ENCODE measurements around the gene PDE4B. TPM values are rescaled to one million over a fixed set of nuclear protein-coding genes. Genes with fewer than 3 reads are reported as not detected.

The PDE4B gene
- total RNA-seq, 1 donor from 2014 or later, result 10.6 TPM

DNA sequence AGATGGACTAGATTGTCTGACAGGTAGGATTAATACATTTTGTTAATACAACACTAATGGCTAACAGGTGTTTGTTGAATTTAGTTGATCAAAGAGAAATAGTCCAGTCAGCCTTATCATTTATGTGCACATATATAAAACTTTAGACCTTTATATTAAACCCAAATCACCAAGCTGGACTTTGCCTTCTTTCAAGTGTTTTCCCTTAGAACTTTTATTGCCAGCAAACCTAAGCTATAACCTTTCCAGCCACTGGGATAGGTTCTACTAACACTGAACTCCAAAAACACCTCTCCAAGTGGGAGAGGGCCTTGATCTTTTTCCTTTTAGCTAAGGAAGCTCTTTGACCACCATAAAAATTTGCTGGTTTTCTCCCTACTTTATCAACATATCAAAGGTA lies 345.9 kb downstream of the PDE4B start:
- DNase-seq (no peak), ATAC-seq (ENCODE audit: poor library complexity) (no peak)
- intact Hi-C loops (cut with DNase I), result no loop called here

DNA sequence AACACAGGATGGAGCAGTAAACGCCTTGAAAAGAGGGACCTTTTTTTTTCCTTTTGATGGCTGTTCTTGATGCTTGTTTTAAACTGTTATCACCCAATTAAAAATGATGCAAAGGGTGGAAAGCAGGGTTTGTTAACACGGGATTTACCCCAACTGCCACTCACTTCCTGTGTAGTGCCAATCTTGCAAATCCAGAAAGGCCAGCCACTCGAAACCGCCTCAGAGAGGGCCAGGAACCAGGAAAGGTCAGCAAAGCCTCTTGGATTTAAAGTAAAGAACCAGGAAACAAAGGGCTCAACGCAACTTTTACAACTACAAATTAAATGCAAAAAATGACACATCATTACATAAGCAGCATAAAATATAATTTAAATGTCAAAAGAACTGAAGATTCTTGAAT lies 347.4 kb downstream of the PDE4B start:
- intact Hi-C loops (cut with DNase I), result no loop called here
- DNase-seq (no peak), ATAC-seq (ENCODE audit: poor library complexity) (no peak)

DNA sequence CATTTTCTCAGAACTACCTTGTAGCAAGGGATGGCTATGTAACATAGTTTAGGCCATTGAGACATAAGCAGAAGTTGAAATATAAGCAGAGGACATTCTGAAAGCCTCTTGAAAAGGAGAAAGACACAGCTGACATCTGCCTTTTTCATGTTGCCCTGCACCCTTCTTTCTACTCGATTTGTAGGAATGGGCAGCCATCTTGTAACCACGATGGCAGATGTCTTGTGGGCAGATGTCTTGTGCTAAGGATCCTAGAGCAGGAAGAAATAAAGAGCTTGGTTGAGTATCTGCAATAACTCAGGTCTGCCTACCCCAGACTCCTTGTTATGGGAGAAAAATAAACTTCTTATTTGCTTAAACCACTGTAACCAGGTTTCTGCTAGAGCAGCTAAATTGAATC lies 351.0 kb downstream of the PDE4B start:
- DNase-seq (no peak), ATAC-seq (ENCODE audit: poor library complexity) (no peak)
- intact Hi-C loops (cut with DNase I), result no loop called here

DNA sequence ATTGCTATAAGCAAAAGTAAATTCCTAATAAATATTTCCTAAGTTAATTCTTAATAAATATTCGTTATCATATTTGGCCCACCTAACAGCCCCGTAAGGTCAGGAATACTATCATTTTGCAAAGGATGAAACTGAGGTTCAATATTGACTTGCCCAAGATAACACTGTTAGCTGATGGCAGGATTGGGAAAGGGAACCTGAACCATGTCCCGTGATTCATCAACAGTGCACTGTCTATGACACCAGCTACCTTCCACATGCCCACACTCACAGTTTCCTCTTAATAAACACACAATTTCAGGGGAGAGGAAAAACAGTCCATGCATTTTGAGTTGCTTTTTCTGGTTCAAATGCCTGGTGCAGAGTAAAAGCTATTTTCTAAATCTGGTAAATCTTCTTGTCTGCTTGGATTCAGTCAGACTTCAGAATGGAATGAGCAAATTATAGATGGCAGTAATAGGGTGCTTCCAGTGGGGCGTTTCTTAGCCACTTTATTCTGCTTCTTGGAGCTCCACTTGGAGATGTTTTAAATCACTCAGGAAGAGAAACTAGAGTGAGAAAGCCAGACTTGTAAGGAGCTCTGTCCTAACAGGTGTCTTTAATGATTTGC lies 354.6 kb downstream of the PDE4B start:
- DNase-seq, result no peak
- ATAC-seq (ENCODE audit: poor library complexity), result no peak
- intact Hi-C loops (cut with DNase I), result no loop called here

DNA sequence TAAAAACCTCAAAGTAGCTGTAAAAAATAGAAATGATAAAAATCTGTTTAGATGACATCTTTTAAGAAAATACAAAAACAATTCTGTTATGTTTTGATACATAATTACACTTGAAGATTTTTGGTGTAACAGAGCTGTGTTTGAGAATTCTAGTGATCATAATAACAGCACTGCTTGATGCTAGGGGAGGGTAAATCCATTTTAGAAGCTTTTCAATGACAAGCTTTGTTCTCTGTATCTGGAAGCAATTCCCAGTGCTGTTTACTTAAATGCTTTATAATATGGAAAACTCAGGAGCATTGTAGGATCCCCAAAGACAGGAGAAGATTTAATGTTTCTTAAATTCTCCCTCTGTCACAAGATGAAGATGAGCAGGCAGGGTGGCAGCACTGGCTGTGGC lies 359.3 kb downstream of the PDE4B start:
- ATAC-seq (ENCODE audit: poor library complexity) (no peak), DNase-seq (no peak)
- intact Hi-C loops (cut with DNase I), result no loop called here

DNA sequence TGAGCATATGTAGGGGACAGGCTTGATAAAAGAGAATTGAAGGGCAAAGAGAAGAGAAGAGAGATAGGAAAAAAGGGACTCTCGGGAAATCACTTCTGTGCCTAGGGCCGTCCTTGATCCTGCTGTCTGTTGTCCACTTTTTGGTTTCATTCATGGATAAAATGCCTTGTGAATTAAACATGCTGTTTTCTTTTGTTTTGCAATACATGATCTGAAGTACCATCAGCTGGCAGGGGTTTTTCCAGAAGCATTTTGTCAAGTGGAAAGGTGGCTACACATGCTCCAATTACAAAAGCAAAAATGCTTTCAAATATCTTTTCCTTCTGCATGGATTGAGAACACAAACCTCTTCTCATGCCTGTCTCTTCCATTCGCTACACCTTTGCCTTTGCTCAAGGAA lies 361.7 kb downstream of the PDE4B start:
- intact Hi-C loops (cut with DNase I), result no loop called here
- DNase-seq (no peak), ATAC-seq (ENCODE audit: poor library complexity) (no peak)

DNA sequence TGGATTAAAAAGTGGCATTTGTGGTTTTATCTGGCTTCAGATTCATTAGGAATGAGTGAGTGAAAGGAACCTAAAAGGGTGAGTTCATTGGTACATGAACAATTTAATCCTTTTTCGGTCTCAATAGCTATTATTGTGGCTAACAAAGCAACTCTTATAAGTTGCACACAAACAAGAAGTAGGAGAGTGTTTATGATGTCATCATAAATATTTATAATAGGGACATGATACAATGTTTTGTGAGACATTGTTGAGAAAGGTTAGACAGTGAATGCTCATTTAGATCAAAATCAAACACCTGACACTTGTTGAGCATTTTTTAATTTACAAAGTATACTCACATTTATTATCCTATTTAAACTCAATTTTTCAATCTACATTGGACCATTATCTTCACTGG lies 363.4 kb downstream of the PDE4B start:
- DNase-seq (no peak), ATAC-seq (ENCODE audit: poor library complexity) (no peak)
- intact Hi-C loops (cut with DNase I), result no loop called here

DNA sequence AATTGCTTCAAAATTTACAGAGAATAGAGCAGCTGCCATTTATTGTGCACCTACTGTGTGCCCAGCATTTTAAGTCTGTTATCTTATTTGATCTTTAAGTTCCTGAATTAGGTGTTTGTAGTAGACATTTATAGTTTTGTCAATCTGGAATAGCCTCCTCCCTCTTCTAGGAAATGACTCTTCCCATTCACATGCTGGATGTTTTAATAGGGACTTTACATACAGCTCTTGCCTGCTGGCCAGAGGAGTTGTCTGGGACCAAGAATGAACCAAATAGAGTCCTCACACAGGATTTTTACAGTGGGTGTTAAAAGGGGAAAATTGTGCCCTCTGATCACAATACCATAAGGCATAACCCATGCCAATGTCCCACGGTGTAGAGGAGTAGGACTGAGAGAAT lies 367.1 kb downstream of the PDE4B start:
- intact Hi-C loops (cut with DNase I), result no loop called here
- DNase-seq (no peak), ATAC-seq (ENCODE audit: poor library complexity) (no peak)

DNA sequence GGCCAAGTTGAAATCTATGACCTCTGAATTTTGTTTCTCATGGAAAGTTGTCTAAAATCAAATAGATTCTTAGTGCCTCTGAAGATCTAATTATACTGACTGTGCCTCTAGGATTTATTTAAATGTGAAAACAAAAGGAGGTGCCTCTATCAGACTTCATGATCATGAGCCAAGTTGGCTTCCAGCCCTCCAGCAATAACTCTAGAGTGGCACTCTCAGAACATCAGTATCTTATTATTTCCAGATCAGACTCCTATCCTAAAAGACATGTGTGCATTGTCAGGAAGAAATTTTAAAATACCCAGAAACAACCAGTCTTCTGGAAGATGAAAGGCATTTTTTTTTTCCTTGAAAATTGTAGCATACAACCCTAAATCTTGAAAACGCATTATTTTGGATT lies 368.0 kb downstream of the PDE4B start:
- intact Hi-C loops (cut with DNase I), result no loop called here
- ATAC-seq (ENCODE audit: poor library complexity), result no peak
- DNase-seq, result no peak

DNA sequence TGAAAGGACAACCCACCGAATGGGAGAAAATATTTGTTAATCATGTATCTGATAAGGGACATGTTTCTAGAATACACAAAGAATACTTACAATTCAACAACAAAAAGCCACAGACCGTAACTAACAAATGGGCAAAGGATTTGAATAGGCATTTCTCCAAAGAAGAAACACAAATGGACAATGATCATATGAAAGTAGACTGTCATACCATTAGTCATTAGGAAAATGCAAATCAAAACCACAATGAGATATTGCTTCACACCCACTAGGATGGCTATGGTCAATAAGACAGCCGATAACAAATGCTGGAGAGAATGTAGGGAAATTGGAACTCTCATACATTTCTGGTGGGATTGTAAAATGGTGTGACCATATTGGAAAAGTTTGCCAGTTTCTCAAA lies 374.1 kb downstream of the PDE4B start:
- intact Hi-C loops (cut with DNase I), result no loop called here
- DNase-seq (no peak), ATAC-seq (ENCODE audit: poor library complexity) (no peak)

DNA sequence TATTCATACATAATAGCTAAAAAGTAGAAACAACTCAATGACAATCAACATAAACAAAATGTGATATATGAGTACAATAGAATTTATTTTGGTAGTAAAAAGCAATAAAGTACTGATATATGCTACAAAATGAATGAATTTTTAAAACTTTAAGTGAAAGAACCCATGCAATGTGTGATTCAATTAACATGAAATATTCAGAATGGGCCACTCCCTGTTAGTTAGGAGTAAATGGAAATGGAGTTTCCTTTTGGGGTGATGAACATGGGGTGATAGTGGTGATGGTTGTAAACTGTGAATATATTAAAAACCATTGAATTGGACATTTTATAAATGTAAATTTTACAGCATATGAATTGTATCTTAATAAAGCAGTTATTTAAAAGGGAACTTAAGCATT lies 374.6 kb downstream of the PDE4B start:
- no peak for ATAC-seq (ENCODE audit: poor library complexity)
- DNase-seq, result no peak
- intact Hi-C loops (cut with DNase I), result no loop called here

DNA sequence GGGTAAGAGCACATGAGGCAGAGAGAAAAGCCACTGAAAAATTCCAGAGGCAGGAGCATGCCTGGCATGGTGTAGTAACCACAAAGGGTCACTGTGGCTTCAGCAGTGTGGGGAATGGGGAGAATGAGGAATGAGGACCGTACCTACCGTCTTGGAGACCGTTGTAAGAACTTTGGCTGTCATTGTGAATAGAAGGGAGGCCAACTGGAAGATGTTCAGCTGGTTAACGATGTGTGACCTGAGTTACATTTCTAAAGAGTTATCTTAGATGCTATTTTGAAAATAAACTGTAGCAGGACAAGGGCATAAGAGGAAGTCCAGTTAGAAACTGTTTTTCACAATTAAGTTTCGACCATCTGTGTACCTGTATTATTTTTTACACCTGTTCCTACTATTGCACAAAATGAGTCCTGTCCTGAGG lies 375.8 kb downstream of the PDE4B start:
- intact Hi-C loops (cut with DNase I), result no loop called here
- DNase-seq (no peak), ATAC-seq (ENCODE audit: poor library complexity) (no peak)

DNA sequence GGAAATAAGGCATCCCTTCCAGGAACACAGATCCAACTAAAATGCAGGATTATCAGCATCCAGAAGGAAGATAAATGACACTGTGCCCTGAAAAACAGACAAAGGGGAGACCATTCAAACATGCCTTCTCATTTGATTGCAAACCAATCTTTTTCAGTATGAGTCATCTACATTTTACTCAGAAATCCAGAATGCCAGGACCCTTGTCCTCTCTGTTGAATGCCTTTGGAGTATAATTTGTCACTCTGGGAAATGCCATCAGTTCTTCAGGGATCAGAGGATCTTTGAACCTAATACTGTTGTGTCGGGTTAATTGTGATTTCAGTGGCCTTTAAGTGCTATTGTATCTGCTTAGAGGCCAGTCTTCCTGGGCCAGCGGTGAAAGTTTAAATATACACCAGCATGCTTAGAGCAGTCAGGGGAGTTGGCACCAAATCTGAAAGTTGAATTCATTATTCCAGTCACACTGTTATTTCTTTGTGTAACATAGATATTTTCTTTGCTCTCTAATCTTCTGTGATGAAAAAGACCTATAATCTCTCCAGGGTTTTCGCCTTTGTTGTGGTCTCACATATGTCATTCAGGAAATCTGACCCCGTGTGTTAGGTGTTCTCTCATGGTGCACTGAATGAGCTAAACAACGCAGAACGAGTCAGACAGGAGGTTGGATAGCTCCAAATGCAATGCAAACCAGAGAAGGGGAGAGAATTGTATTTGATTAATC lies 376.4 kb downstream of the PDE4B start:
- ATAC-seq (ENCODE audit: poor library complexity), result no peak
- intact Hi-C loops (cut with DNase I), result no loop called here
- no peak for DNase-seq

DNA sequence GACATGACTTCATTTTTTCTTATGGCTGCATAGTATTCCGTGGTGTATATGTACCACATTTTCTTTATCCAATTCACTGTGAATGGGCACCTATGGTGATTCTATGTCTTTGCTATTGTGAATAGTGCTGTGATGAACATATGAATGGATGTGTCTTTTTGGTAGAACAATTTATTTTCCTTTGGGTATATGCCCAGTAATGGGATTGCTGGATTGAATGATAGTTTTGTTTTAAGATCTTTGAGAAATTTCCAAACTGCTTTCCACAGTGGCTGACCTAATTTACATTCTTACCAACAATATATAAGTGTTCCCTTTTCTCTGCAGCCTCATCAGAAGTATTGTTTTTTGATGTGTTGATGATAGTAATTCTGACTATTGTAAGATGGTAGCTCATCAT lies 379.6 kb downstream of the PDE4B start:
- intact Hi-C loops (cut with DNase I), result no loop called here
- ATAC-seq (ENCODE audit: poor library complexity) (no peak), DNase-seq (no peak)

DNA sequence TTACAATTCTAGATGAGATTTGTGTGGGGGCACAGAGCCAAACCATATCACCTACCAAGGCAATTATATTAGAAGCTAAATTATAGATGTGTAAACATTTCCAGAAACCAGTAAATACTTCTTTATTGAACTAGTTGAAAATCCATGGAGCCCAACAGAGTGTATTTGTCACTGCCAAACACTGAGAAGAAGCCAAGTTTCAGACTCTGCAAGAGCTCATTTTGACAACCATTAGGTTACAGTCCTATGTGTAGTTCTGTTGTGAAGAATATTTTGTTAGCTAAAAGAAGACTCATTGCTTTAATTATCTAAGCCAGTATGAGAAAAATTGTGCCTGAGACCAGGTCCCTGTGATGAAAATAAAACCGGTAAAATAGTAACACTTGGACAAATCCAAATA lies 382.4 kb downstream of the PDE4B start:
- ATAC-seq (ENCODE audit: poor library complexity), result no peak
- intact Hi-C loops (cut with DNase I), result no loop called here

DNA sequence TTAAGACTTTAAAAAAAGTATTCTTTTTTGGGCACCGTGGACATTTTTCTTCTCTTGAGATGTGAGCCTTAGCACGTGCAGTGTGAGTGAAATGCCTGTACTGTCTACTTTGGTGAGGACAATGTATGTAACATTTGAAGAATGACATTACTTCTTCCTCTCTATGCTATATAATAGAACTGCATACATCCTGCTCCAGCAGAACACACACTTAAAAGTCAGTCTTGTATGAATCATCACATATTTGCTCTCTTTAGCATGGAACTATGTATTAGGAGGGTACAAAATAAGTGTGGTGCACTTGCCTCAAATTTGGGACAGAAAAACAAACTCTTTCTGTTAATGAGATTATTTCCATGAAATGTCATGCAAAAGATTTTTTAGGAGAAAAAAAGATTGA lies 382.9 kb downstream of the PDE4B start:
- DNase-seq (no peak), ATAC-seq (ENCODE audit: poor library complexity) (no peak)
- intact Hi-C loops (cut with DNase I), result no loop called here

More for the DNA sequence above, 382.4 kb downstream of the PDE4B start:
- no peak for DNase-seq

DNA sequence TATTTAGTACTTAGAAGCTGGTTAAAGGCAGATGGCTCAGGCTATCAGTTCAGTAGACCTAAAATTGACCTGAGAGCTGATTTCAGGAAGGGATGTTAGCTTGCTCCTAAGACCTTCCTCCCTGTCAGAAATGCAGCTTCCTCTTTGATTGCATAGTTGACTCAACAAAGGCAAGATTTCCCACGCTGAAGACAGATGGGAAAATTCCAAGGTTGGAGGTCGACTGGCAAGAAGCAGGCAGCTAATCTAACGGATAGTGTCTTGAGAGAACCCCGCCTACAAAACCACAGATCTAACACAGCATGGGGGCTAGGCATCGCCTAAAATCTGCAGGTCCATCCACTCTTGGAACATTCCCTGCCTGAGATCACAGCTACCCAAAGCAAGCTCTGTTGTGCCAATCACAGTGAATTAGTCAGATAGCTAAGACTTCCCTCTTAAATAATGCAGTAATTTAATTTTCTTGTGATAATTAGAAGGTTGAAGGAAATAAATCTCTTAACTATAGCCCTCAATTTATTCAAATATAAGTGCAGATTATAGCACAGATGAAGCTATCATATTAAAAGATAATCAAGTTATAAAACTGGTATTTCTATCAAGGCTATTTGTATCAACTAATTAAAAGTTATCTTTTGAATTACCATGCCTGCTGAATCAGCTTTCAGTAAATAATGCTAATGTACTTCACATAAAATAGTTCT lies 383.5 kb downstream of the PDE4B start:
- DNase-seq, result no peak
- intact Hi-C loops (cut with DNase I), result no loop called here
- no peak for ATAC-seq (ENCODE audit: poor library complexity)

DNA sequence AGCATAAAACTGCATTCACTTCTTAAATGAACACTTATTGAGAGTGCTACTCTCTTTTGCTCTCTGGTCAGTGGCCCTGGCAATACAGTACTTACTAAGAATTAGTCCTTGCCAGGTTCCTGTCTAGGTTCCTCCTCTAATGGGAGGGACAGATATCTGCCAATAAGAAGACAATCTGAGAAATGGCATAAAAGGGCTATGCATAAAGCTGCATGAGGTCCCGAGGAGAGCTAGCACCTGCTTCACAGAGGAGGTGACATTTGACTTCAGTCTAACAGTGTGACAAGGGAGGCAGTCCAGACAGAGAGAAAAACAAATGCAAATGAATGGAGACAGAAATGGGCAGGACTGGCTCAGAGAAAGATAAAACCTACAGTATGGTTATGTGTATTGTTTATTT lies 384.1 kb downstream of the PDE4B start:
- ATAC-seq (ENCODE audit: poor library complexity) (no peak), DNase-seq (no peak)
- intact Hi-C loops (cut with DNase I), result no loop called here

DNA sequence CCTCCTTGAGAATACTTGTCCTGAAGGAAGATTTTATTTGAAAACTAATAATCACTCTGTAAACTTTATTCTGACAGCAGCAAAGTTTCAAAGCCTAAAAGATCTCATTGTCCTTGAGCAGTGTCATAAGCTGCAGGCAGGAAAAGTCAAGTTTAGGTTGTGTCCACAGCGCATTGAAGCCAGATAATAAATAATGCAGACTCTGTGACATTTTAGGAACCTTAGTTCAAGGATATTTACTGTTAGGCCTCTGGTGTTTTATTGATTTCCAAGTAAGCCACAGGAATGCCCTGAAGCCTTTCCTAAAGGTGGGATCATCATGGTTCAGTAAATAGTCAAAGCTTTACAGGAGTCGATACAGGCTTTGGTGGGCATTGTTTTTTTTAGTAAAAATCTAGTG lies 384.8 kb downstream of the PDE4B start:
- DNase-seq, result no peak
- intact Hi-C loops (cut with DNase I), result no loop called here
- ATAC-seq (ENCODE audit: poor library complexity), result no peak

DNA sequence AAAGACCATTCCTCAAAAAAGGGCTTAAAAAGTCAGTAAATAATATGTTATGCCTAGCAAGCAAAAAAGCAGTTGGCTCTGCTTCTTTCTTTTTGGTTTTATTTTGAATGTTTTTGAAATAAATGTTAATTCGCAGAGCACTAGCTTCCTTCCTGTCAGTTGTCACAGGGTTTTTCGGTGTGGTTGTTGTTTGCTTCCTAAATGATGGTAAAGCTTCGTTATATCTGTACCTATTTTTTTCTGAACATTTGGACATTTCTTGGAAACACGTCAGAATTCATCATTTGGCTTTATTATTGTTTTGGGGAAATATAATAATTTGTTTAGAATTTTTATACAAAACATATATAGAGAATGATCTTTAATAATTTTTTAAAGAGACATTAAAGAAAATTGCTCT lies 389.3 kb downstream of the PDE4B start:
- DNase-seq (no peak), ATAC-seq (ENCODE audit: poor library complexity) (no peak)
- intact Hi-C loops (cut with DNase I), result no loop called here

Measured in Right ventricle myocardium superior (tissue), 1 donor.